GM12873 (cell line): ENCODE measurements around the gene IL18RAP.

Experiments used
- TF ChIP-seq, protein P1 (sequence below): IDR thresholded peaks from 2 replicates; pipeline ENCODE4 v1.5.1; 2012; ENCODE audit warnings: low read depth, mild to moderate bottlenecking, moderate library complexity, low read length, control low read depth; ENCODE audit not compliant: insufficient read depth; ENCODE audit errors: missing control alignments

Gene IL18RAP

DNA sequence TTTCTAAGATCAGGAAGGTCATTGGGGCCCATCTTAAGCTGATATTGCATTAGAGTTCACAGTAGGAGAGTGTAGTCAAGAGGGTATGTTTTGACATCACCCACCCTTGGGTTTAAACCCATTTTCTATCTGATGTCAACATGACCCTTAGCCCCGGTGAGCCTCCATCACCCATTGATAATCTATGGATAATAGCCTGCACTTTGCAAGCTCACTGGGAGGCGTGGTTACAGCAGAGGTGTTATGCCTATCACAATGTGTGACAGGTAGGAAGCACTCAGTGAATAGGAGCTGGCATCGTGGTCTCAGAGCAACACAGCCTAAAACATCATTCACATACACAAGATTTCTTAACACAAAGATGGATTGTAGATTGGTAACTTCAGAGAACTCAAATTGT lies 21.3 kb downstream of the IL18RAP start:
- TF ChIP-seq, protein P1, sequence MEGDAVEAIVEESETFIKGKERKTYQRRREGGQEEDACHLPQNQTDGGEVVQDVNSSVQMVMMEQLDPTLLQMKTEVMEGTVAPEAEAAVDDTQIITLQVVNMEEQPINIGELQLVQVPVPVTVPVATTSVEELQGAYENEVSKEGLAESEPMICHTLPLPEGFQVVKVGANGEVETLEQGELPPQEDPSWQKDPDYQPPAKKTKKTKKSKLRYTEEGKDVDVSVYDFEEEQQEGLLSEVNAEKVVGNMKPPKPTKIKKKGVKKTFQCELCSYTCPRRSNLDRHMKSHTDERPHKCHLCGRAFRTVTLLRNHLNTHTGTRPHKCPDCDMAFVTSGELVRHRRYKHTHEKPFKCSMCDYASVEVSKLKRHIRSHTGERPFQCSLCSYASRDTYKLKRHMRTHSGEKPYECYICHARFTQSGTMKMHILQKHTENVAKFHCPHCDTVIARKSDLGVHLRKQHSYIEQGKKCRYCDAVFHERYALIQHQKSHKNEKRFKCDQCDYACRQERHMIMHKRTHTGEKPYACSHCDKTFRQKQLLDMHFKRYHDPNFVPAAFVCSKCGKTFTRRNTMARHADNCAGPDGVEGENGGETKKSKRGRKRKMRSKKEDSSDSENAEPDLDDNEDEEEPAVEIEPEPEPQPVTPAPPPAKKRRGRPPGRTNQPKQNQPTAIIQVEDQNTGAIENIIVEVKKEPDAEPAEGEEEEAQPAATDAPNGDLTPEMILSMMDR, result no peak

DNA sequence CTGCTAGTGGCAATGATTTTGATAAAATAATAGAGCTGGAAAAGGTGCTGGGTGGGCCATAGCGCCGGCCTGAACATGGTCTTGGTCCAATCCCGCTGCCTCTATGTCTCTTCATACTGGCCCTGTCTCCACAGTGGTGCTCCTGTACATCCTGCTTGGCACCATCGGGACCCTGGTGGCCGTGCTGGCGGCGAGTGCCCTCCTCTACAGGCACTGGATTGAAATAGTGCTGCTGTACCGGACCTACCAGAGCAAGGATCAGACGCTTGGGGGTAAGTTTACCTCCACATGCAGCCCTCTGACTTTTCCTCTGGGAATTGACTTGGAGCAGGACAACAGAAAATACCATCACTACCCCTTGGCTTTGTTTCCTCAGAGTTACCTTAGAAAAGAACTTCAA lies 24.0 kb downstream of the IL18RAP start:
- TF ChIP-seq, protein P1, result no peak

DNA sequence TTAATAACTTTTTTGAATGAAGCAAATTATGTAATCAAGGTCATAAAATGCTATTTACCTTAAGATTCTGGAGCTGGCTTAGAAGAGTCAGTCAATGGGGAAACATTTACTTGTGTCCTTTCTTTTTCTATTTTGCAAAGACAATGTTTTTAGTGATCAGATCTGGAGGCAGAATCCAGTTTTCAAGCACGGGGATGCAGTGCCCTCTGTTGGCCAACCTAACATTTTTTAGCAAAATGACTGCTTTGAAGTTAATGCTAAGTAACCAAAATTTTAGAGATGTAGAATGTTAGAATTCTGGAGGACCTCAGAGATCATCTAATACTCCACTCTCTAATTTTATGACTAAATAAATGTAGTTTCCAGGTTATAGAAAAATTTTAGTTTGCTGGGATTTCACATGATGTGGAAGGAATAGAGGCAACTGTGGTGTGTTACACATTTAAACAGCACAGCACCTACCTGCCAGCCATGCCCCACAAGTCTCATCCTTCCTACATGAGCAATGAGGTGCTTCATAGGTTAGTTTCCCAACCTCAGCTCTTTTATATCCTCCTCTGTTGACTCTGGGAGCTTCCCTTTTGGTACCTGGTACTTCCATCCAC lies 26.5 kb downstream of the IL18RAP start:
- TF ChIP-seq, protein P1, result peak; percentile 60

DNA sequence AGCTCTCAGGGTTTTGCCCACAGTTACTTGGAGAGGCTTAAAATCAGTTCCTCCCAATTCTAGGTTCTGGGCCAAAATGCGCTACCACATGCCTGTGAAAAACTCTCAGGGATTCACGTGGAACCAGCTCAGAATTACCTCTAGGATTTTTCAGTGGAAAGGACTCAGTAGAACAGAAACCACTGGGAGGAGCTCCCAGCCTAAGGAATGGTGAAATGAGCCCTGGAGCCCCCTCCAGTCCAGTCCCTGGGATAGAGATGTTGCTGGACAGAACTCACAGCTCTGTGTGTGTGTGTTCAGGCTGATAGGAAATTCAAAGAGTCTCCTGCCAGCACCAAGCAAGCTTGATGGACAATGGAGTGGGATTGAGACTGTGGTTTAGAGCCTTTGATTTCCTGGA lies 29.0 kb downstream of the IL18RAP start:
- TF ChIP-seq, protein P1, result no peak

DNA sequence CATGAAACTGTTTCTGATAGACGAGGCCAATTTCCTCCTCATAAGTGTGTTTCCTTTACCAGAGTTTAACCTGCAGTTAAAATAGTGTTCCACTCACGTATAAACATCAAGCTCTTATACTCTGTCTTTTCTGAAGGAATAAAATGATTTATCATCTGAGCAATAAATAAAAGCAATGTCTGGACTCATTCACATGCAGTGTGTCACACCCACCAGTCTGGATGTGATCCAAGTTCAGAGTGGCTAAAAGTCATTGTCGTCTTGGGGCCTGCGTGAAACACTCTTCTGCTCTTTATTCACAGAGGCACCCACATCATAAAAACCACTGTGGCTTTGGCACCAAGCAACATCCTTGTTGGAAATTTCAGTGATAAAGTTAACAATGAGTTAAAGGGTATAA lies 30.5 kb downstream of the IL18RAP start:
- TF ChIP-seq, protein P1, result no peak

DNA sequence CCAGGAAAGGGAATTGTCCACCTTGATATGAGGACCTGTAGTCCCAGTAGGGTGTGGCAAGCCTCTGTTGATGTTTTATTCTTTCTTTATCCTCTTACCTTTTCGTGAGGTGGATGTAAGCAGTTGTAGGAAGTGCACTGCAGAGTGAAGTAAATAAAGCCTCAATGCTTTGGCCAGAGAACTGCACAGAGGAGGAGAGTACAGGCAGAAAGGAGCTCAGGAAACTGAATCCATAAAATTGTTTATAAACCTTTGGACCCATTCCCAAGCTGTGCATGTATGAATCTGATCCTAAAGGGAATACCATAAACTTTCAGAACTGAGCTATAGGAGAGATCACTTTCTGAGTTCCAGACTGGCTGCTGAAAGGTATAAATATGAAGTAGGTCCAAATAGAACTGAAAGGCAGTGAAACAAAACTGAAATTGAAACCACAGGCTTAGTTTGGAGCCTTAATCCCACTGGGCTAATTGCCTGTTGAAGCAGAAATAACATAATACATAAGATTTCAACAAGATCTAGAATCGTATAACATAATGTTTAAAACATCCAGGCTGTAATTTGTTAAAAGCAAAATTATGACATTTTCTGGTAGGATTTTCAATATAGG lies 32.2 kb downstream of the IL18RAP start:
- TF ChIP-seq, protein P1, result no peak

DNA sequence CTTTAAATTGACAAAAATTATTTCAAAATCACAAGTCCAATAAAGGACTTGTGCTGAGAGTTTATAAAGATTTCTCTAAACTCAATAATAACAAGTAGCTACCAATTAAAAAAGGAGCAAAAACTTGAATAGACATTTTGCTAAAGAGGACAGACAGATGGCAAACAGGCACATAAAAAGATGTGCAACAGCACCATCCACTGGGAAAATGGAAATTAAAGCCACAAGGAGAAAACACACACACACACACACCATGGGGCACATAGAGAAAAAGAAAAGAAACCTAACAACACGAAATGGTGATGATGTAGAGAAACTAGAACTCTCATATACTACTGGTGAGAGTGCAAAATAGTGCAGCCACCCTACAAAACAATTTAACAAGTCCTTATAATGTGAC lies 37.5 kb downstream of the IL18RAP start:
- TF ChIP-seq, protein P1, result no peak
